GM12892 (cell line): ENCODE results near the gene FOXQ1.
A peak's percentile ranks its signal among the peaks of the same experiment; 100 is the strongest.
"Not testable (repeated sequence)": the region's sequence is repeated elsewhere in the genome, so short reads cannot be mapped to it uniquely, and the experiment has no call there.

ENCODE experiments used
- DNase-seq: peaks from one replicate; pipeline ENCODE4 v3.0.0; 2011; ENCODE audit not compliant: insufficient read length
- FAIRE-seq: peaks from 2 replicates; lab custom pipeline; 2011; peaks lifted over from hg19 to GRCh38; lab: Jason Lieb, UNC
- POLR2A ChIP-seq: IDR thresholded peaks from 2 replicates; pipeline ENCODE4 v1.6.1; 2011; ENCODE audit warnings: low read depth, low read length, control low read depth
- POLR2AphosphoS5 ChIP-seq: IDR thresholded peaks from 2 replicates; pipeline ENCODE4 v1.6.1; 2011; ENCODE audit warnings: low read depth, low read length, control low read depth
- TAF1 ChIP-seq: IDR thresholded peaks from 2 replicates; pipeline ENCODE4 v1.6.1; 2011; ENCODE audit warnings: low read depth, mild to moderate bottlenecking, control low read depth, low read length, borderline replicate concordance

The FOXQ1 gene

GRCh38 chr6:1313384-1313766 is 1.5 kb downstream of the FOXQ1 start:
- TF ChIP-seq POLR2A: no peak
- TF ChIP-seq TAF1: no peak
- TF ChIP-seq POLR2AphosphoS5: no peak
- DNase-seq: no peak
- FAIRE-seq: no peak

- DNase-seq: peak; percentile 32
- TF ChIP-seq POLR2AphosphoS5 (no peak), POLR2A (no peak), TAF1 (no peak)
- no peak for FAIRE-seq
Observed at GRCh38 chr6:1313767-1314503, 2.0 kb downstream of the FOXQ1 start.

DNA sequence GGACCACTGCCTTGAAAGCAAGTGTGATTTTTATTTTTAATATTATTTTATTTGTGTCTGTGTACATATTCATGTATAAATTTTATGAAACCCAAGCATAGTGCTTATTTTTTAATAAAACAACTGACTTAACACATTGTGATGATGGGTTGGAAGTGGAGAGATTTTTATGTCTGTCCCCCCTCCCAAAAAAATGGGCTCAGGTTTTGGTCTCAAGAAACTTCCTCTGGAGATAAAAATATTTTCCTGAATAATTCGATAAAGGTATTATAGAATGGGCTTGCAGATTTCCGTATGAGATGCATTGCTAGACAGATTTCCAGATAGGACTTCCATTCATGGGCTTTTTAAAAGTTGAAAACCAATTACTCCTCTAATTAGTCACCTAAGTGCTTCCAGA is 2.7 kb downstream of the FOXQ1 start:
- TF ChIP-seq TAF1 (no peak), POLR2A (no peak), POLR2AphosphoS5 (no peak)
- no peak for FAIRE-seq
- no peak for DNase-seq

DNA sequence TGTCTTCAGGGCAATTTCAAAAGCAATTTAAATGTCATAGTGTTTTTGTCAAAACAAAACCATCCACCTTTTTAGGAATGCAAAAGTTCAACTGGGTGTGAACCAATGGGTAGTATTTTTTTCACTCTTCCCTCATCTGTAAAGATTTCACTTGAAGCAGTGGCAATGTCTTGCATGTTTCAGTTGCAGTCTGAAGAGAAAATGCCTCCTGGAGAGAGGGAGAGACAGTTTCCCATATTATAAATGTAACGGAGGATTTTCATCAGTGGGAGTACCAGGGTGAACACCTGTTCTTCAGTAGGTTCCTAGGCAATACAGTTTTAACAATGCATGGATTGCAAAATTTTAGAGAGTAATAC is 3.3 kb downstream of the FOXQ1 start:
- FAIRE-seq (no peak), DNase-seq (no peak)
- TF ChIP-seq POLR2AphosphoS5: no peak
- no peak for TF ChIP-seq TAF1
- TF ChIP-seq POLR2A: no peak

- DNase-seq (no peak), FAIRE-seq (no peak)
- TF ChIP-seq TAF1 (no peak), POLR2A (no peak), POLR2AphosphoS5 (no peak)
Observed at GRCh38 chr6:1315560-1316386, 3.9 kb downstream of the FOXQ1 start.

DNA sequence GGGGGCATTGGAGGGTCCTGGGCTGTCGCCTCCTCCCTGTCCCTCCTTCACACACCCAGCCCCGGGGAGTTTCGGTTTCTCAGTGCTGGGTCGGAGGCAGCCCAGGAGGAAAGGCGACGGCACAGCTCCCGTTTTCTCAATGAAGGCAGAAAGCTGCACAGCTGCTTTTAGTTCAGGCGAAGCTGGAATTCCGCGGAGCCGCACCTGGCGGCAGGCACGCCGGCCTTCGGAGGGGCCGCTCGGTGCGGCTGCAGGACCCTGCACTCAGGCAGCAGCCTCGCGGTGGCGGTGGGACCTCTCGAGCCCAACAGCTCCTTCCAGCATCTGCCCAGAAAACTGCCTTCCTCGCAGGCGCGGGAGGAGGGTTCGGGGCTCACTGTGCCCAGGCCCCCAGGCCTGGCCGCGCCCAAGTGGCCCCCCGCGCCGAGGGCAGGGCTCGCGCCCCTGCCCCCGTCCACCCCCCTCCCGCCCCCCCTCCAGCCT is 4.6 kb downstream of the FOXQ1 start:
- no peak for FAIRE-seq
- no peak for TF ChIP-seq TAF1
- no peak for TF ChIP-seq POLR2A
- no peak for TF ChIP-seq POLR2AphosphoS5
- no peak for DNase-seq

DNA sequence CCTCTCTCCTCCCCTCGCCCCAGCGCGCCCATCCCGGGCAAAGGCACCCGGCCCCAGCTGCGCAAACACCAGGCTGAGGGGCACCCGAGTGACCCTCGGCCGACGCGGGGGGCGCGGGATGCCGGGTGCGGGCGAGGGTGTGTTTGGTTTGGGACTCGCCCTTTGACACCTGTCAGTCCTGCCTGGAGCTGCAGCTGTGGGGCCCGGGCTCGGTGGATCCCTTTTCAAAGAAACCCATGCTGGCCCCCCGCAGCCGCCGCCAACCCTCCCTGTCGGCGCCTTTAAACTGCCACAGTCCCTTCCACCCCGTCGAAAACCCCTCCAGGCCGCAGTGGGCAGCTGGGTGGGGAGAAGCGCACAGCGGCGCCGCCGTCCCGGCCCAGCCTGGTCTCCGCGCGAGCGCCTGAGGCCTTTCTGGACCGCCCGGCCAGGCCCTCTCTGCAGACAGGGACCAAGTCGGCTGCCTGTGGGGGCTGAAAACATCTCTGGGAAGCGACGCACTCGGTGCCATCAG is 5.5 kb downstream of the FOXQ1 start:
- FAIRE-seq: no peak
- no peak for DNase-seq
- no peak for TF ChIP-seq POLR2AphosphoS5
- TF ChIP-seq TAF1: no peak
- no peak for TF ChIP-seq POLR2A

GRCh38 chr6:1318036-1318435 is 6.1 kb downstream of the FOXQ1 start:
- FAIRE-seq (no peak), DNase-seq (no peak)
- no peak for TF ChIP-seq POLR2A
- TF ChIP-seq POLR2AphosphoS5: no peak
- TF ChIP-seq TAF1: no peak

GRCh38 chr6:1318584-1318983 is 6.7 kb downstream of the FOXQ1 start:
- not testable (repeated sequence) for FAIRE-seq, DNase-seq

GRCh38 chr6:1321738-1322137 is 9.8 kb downstream of the FOXQ1 start:
- TF ChIP-seq POLR2AphosphoS5 (no peak), POLR2A (no peak), TAF1 (no peak)
- FAIRE-seq (no peak), DNase-seq (no peak)

- TF ChIP-seq TAF1: no peak
- TF ChIP-seq POLR2AphosphoS5: no peak
- no peak for TF ChIP-seq POLR2A
- FAIRE-seq (no peak), DNase-seq (no peak)
Observed at GRCh38 chr6:1322156-1322555, 10.3 kb downstream of the FOXQ1 start.
